ENCODE results near the gene C8B. TPM values are rescaled to one million over a fixed set of nuclear protein-coding genes. Genes with fewer than 3 reads are reported as not detected.

The C8B gene
- total RNA-seq, 1 experiment from 2014 or later, result not detected

DNA sequence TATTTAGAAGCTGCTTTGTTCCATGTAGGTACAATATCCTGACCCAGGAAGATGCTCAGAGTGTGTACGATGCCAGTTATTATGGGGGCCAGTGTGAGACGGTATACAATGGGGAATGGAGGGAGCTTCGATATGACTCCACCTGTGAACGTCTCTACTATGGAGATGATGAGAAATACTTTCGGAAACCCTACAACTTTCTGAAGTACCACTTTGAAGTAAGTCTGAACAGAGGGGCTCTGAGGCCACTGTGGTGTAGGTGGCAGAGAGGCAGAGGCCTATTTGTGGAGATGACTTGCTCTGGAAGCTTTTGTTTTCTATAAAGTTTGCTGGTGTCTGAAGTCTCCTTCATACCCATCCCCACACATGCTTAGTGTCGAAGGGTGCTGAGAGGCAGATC, 84.4 kb downstream of the C8B start:
- Histone ChIP-seq H4K5ac (ENCODE audit: insufficient read length, low read depth, low read length) (no peak overlapping the region), H3T11ph (ENCODE audit: low read length) (no peak overlapping the region), H2BK20ac (ENCODE audit: low read depth, low read length, poor library complexity, severe bottlenecking) (no peak overlapping the region), H2AFZ (ENCODE audit: low read length) (no peak overlapping the region), H3K56ac (ENCODE audit: insufficient read length, low read depth, low read length) (no peak overlapping the region), H3K18ac (ENCODE audit: insufficient read length, low read depth, low read length) (no peak overlapping the region), H2AK5ac (ENCODE audit: insufficient read length, low read length) (no peak overlapping the region), H3K27me3 (ENCODE audit: insufficient read depth, low read length) (no peaks in the 10 kb centered on the region), H3K79me1 (ENCODE audit: insufficient read depth, low read depth, low read length, poor library complexity, severe bottlenecking) (no peaks in the 10 kb centered on the region), H2BK15ac (ENCODE audit: low read depth, low read length) (no peak overlapping the region), H3K9ac (ENCODE audit: extremely low read depth, insufficient read length, low read length) (no peak overlapping the region), H4K8ac (replicated peaks; ENCODE audit: insufficient read length, low read depth, low read length) (no peak overlapping the region), H4K91ac (ENCODE audit: insufficient read length, low read depth, low read length) (no peak overlapping the region), H2BK5ac (ENCODE audit: insufficient read length, low read length) (no peak overlapping the region), H3K9me3 (ENCODE audit: control insufficient read depth, low read depth, low read length) (no peaks in the 10 kb centered on the region), H3K23ac (ENCODE audit: insufficient read length, low read depth, low read length) (no peak overlapping the region), H4K20me1 (ENCODE audit: control insufficient read depth, insufficient read depth, insufficient read length) (no peaks in the 10 kb centered on the region), H3K79me2 (ENCODE audit: insufficient read depth, low read length) (no peaks in the 10 kb centered on the region), H3K23me2 (ENCODE audit: insufficient read length, low read depth, low read length, poor library complexity, severe bottlenecking) (no peaks in the 10 kb centered on the region), H3K4me1 (ENCODE audit: insufficient read depth, low read length) (no peaks in the 10 kb centered on the region), H3K14ac (ENCODE audit: insufficient read depth, low read length) (no peak overlapping the region), H3K4ac (ENCODE audit: low read depth, low read length) (no peak overlapping the region), H2BK120ac (ENCODE audit: low read depth, low read length, poor library complexity, severe bottlenecking) (no peak overlapping the region), H3K27ac (ENCODE audit: insufficient read length, low read depth, low read length) (no peak overlapping the region), H2BK12ac (ENCODE audit: insufficient read length, low read depth, low read length) (no peak overlapping the region), H3K4me2 (ENCODE audit: insufficient read depth, insufficient read length, low read length) (no peak overlapping the region)
- TF ChIP-seq, protein P1, sequence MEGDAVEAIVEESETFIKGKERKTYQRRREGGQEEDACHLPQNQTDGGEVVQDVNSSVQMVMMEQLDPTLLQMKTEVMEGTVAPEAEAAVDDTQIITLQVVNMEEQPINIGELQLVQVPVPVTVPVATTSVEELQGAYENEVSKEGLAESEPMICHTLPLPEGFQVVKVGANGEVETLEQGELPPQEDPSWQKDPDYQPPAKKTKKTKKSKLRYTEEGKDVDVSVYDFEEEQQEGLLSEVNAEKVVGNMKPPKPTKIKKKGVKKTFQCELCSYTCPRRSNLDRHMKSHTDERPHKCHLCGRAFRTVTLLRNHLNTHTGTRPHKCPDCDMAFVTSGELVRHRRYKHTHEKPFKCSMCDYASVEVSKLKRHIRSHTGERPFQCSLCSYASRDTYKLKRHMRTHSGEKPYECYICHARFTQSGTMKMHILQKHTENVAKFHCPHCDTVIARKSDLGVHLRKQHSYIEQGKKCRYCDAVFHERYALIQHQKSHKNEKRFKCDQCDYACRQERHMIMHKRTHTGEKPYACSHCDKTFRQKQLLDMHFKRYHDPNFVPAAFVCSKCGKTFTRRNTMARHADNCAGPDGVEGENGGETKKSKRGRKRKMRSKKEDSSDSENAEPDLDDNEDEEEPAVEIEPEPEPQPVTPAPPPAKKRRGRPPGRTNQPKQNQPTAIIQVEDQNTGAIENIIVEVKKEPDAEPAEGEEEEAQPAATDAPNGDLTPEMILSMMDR (conservative IDR thresholded peaks at IDR 0.05), result no peak
- DNase-seq, result no peak
- no peaks in the 10 kb centered on the region for H3K36me3 Mint-ChIP-seq (ENCODE audit: insufficient read depth in 1 of 3, low read depth in 3 of 3)
- no peaks in the 10 kb centered on the region; a peak in 1 of 5 replicates for H3K9me3 Mint-ChIP-seq
- H3K4me3 Mint-ChIP-seq, result no peak overlapping the region
- no CpG with 5 or more reads among the region's 6 CpGs for WGBS (ENCODE audit: extremely low coverage, insufficient read length, low lambda C conversion rate)
- H3K27me3 Mint-ChIP-seq (ENCODE audit: low read depth), result peaks cover 5% of the 10 kb centered on the region; the same call in 1 of the 2 replicates
- no peaks in the 10 kb centered on the region for H3K4me1 Mint-ChIP-seq
- H3K27ac Mint-ChIP-seq, result no peak overlapping the region

Data from H9 (cell line).